Measurements from ENCODE around the gene TP63.

TP63 gene

GRCh38 chr3:189708375-189708774 is 77.2 kb downstream of the TP63 start:
- Histone ChIP-seq H3K9me3 (no peaks in the 10 kb centered on the region), H3K27me3 (ENCODE audit: low read depth) (no peaks in the 10 kb centered on the region), H3K36me3 (replicated peaks) (no peaks in the 10 kb centered on the region), H3K4me1 (no peaks in the 10 kb centered on the region), H3K4me3 (no peak overlapping the region)
- in situ Hi-C loops (cut with MboI; ENCODE audit: low sequenced_read_pairs) = no loop called here
- no peak for DNase-seq (ENCODE audit: low spot score in 2 of 2)

- Histone ChIP-seq H3K4me3 (no peak overlapping the region), H3K36me3 (replicated peaks) (no peaks in the 10 kb centered on the region), H3K9me3 (no peaks in the 10 kb centered on the region), H3K4me1 (no peaks in the 10 kb centered on the region), H3K27me3 (ENCODE audit: low read depth) (no peaks in the 10 kb centered on the region)
- DNase-seq (ENCODE audit: low spot score in 2 of 2) = no peak
- in situ Hi-C loops (cut with MboI; ENCODE audit: low sequenced_read_pairs) = no loop called here
Observed at GRCh38 chr3:189710620-189711402, 79.6 kb downstream of the TP63 start.

- Histone ChIP-seq H3K27me3 (ENCODE audit: low read depth) (peaks cover 4% of the 10 kb centered on the region; the same call in 1 of the 2 replicates), H3K36me3 (replicated peaks) (no peaks in the 10 kb centered on the region), H3K9me3 (no peaks in the 10 kb centered on the region), H3K4me1 (no peaks in the 10 kb centered on the region), H3K4me3 (no peak overlapping the region)
- no peak for DNase-seq (ENCODE audit: low spot score in 2 of 2)
- in situ Hi-C loops (cut with MboI; ENCODE audit: low sequenced_read_pairs) = no loop called here
Observed at GRCh38 chr3:189712906-189713483, 81.8 kb downstream of the TP63 start.

- Histone ChIP-seq H3K27me3 (ENCODE audit: low read depth) (peaks cover 4% of the 10 kb centered on the region; the same call in 1 of the 2 replicates), H3K4me3 (no peak overlapping the region), H3K4me1 (no peaks in the 10 kb centered on the region), H3K9me3 (no peaks in the 10 kb centered on the region), H3K36me3 (replicated peaks) (no peaks in the 10 kb centered on the region)
- in situ Hi-C loops (cut with MboI; ENCODE audit: low sequenced_read_pairs) = no loop called here
- DNase-seq (ENCODE audit: low spot score in 2 of 2) = no peak
Observed at GRCh38 chr3:189714991-189715961, 84.1 kb downstream of the TP63 start.

- Histone ChIP-seq H3K9me3 (no peaks in the 10 kb centered on the region), H3K27me3 (ENCODE audit: low read depth) (peaks cover 4% of the 10 kb centered on the region; the same call in 1 of the 2 replicates), H3K4me3 (no peak overlapping the region), H3K36me3 (replicated peaks) (no peaks in the 10 kb centered on the region), H3K4me1 (no peaks in the 10 kb centered on the region)
- in situ Hi-C loops (cut with MboI; ENCODE audit: low sequenced_read_pairs) = no loop called here
- no peak for DNase-seq (ENCODE audit: low spot score in 2 of 2)
Observed at GRCh38 chr3:189718215-189718614, 87.0 kb downstream of the TP63 start.

GRCh38 chr3:189720736-189721417 is 89.7 kb downstream of the TP63 start:
- DNase-seq (ENCODE audit: low spot score in 2 of 2) = no peak
- H3K4me3 ChIP-seq = no peak overlapping the region
- peaks cover 4% of the 10 kb centered on the region; the same call in 1 of the 2 replicates for H3K27me3 ChIP-seq (ENCODE audit: low read depth)
- H3K4me1 ChIP-seq = no peaks in the 10 kb centered on the region
- H3K9me3 ChIP-seq = no peaks in the 10 kb centered on the region
- in situ Hi-C loops (cut with MboI; ENCODE audit: low sequenced_read_pairs) = no loop called here
- H3K36me3 ChIP-seq (replicated peaks) = no peaks in the 10 kb centered on the region

- H3K4me1 ChIP-seq = no peaks in the 10 kb centered on the region
- H3K27me3 ChIP-seq (ENCODE audit: low read depth) = peaks cover 4% of the 10 kb centered on the region; the same call in 1 of the 2 replicates
- in situ Hi-C loops (cut with MboI; ENCODE audit: low sequenced_read_pairs) = no loop called here
- H3K9me3 ChIP-seq = no peaks in the 10 kb centered on the region
- H3K36me3 ChIP-seq (replicated peaks) = no peaks in the 10 kb centered on the region
- no peak for DNase-seq (ENCODE audit: low spot score in 2 of 2)
- H3K4me3 ChIP-seq = no peak overlapping the region
Observed at GRCh38 chr3:189721873-189722665, 90.9 kb downstream of the TP63 start.

- no peaks in the 10 kb centered on the region for H3K27me3 ChIP-seq (ENCODE audit: low read depth)
- H3K36me3 ChIP-seq (replicated peaks) = no peaks in the 10 kb centered on the region
- in situ Hi-C loops (cut with MboI; ENCODE audit: low sequenced_read_pairs) = no loop called here
Observed at GRCh38 chr3:189724356-189724755, 93.2 kb downstream of the TP63 start.

GRCh38 chr3:189726277-189726676 is 95.1 kb downstream of the TP63 start:
- Histone ChIP-seq H3K36me3 (replicated peaks) (no peaks in the 10 kb centered on the region), H3K4me1 (no peaks in the 10 kb centered on the region), H3K9me3 (peaks cover 2% of the 10 kb centered on the region; the same call in 1 of the 2 replicates), H3K4me3 (no peak overlapping the region), H3K27me3 (ENCODE audit: low read depth) (no peaks in the 10 kb centered on the region)
- in situ Hi-C loops (cut with MboI; ENCODE audit: low sequenced_read_pairs) = no loop called here
- DNase-seq (ENCODE audit: low spot score in 2 of 2) = no peak

More at GRCh38 chr3:189724356-189724755, 93.2 kb downstream of the TP63 start:
- no peak overlapping the region for H3K4me3 ChIP-seq
- no peaks in the 10 kb centered on the region for H3K4me1 ChIP-seq
- no peak for DNase-seq (ENCODE audit: low spot score in 2 of 2)
- peaks cover 2% of the 10 kb centered on the region; the same call in 1 of the 2 replicates for H3K9me3 ChIP-seq

GRCh38 chr3:189727158-189727557 is 96.0 kb downstream of the TP63 start:
- Histone ChIP-seq H3K4me3 (no peak overlapping the region), H3K9me3 (peaks cover 2% of the 10 kb centered on the region; the same call in 1 of the 2 replicates), H3K4me1 (no peaks in the 10 kb centered on the region), H3K36me3 (replicated peaks) (no peaks in the 10 kb centered on the region), H3K27me3 (ENCODE audit: low read depth) (no peaks in the 10 kb centered on the region)
- DNase-seq (ENCODE audit: low spot score in 2 of 2) = no peak
- in situ Hi-C loops (cut with MboI; ENCODE audit: low sequenced_read_pairs) = no loop called here

GRCh38 chr3:189727898-189728297 is 96.7 kb downstream of the TP63 start:
- in situ Hi-C loops (cut with MboI; ENCODE audit: low sequenced_read_pairs) = no loop called here
- Histone ChIP-seq H3K9me3 (peaks cover 2% of the 10 kb centered on the region; the same call in 1 of the 2 replicates), H3K36me3 (replicated peaks) (no peaks in the 10 kb centered on the region), H3K4me3 (no peak overlapping the region), H3K27me3 (ENCODE audit: low read depth) (no peaks in the 10 kb centered on the region), H3K4me1 (no peaks in the 10 kb centered on the region)
- no peak for DNase-seq (ENCODE audit: low spot score in 2 of 2)

GRCh38 chr3:189728915-189729314 is 97.7 kb downstream of the TP63 start:
- Histone ChIP-seq H3K4me3 (no peak overlapping the region), H3K9me3 (peaks cover 2% of the 10 kb centered on the region; the same call in 1 of the 2 replicates), H3K27me3 (ENCODE audit: low read depth) (no peaks in the 10 kb centered on the region), H3K36me3 (replicated peaks) (no peaks in the 10 kb centered on the region), H3K4me1 (no peaks in the 10 kb centered on the region)
- DNase-seq (ENCODE audit: low spot score in 2 of 2) = no peak
- in situ Hi-C loops (cut with MboI; ENCODE audit: low sequenced_read_pairs) = no loop called here
